HG02973 (cell line): ENCODE data around the gene FHAD1.

Experiments
- ATAC-seq: cut with Tn5 transposase; IDR thresholded peaks from one replicate; pipeline ENCODE4 v1.9.1; 2021; ENCODE audit warnings: moderate library complexity; ENCODE audit not compliant: unreplicated experiment

The FHAD1 gene

GRCh38 chr1:15245593-15246360 is 1.2 kb upstream of the FHAD1 start:
- no peak for ATAC-seq

DNA sequence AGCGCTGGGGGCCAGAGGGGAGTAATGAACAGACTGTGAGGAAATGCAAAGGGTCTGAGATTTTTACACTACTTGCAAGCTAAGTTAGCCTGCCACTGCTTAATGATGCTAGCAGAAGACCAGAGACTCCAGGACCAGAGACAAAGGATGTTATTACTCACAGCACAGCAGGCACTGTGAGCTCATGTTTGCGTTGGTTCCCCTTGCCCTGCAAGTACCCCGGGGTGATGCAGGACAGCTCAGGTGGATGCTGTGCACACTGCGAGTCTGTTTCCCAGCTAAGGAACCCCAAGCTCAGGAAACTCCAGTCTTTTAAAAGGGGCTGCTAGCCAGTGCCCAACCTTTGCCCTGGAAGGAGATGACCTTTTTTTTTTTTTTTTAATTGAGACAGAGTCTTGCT is 1.2 kb downstream of the FHAD1 start:
- ATAC-seq = no peak

DNA sequence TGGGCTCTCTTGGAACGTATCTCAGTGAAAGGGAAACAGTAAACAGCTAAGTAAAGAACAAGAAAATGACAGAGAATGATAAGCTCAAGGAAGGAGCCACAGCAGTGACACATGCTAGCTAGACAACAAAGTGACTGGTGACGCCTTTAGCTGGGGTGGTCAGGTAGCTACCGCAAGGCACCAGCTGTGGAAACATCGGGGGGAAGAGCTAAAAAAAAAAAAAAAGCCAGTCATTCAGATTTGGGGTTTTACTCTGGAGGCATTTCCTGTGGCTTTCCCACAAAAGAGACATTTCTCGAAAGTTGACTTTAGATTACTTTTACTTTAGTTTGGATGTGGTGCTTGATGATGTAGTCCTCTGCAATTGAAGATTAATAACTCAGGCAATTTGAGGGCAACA is 2.1 kb downstream of the FHAD1 start:
- ATAC-seq = peak; percentile 47

- ATAC-seq = no peak
Observed at GRCh38 chr1:15251857-15252835, 5.1 kb downstream of the FHAD1 start.

DNA sequence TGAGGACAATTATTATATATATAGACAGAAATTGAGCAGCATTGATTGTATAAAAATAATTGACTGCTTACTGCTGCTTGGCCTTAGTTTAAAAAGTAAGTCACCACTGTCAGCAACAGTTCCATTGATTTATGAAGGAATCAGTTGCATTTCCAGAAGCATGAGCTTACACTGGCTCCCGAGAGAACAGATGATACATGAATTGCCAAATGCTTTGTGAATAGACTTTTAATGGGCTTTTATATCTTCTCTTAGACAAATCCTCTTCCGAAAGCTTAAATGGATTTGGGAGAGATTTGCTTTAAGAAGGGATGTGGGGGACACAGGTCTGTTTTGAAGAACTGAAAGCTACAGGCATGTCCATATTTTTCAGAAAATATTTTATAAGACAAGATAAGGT is 7.5 kb downstream of the FHAD1 start:
- no peak for ATAC-seq

- no peak for ATAC-seq
Observed at GRCh38 chr1:15255582-15256149, 8.6 kb downstream of the FHAD1 start.

- no peak for ATAC-seq
Observed at GRCh38 chr1:15256584-15256983, 9.6 kb downstream of the FHAD1 start.

GRCh38 chr1:15257309-15257708 is 10.3 kb downstream of the FHAD1 start:
- no peak for ATAC-seq

DNA sequence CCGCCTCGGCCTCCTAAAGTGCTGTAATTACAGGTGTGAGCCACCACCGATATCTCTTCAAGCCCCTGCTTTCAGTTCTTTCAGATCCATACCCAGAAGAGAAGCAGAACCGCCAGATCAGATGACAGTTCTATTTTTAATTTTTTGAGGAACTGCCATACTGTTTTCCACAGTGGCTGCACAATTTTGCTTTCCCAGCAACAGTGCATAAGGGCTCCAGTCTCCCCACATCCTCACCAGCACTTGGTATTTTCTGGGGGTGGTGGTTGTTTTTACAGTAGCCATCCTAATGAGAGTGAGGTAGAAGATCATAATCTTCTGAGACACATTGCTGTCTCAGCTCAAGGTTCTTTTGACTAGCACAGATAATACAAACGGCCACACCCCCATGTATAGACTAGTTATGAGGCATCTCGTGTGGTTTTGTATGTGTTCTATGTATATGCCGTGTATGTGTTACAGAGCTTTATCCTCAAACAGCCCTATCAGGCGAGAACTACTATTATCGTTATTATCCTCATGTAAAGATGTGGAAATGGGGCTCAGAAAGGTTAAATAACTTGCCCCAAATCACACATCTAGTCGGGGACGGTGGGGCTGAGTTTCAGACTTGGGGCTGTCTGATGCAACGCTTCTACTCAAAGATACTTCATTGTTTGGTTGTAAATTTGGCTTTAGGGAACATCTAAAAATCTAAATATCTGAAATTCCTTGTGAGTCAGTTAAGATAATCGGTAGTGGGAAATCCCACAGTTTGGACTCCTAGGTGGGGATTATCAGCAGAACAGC is 12.0 kb downstream of the FHAD1 start:
- ATAC-seq = no peak

- no peak for ATAC-seq
Observed at GRCh38 chr1:15259622-15260007, 12.6 kb downstream of the FHAD1 start.

GRCh38 chr1:15260418-15261154 is 13.6 kb downstream of the FHAD1 start:
- no peak for ATAC-seq

DNA sequence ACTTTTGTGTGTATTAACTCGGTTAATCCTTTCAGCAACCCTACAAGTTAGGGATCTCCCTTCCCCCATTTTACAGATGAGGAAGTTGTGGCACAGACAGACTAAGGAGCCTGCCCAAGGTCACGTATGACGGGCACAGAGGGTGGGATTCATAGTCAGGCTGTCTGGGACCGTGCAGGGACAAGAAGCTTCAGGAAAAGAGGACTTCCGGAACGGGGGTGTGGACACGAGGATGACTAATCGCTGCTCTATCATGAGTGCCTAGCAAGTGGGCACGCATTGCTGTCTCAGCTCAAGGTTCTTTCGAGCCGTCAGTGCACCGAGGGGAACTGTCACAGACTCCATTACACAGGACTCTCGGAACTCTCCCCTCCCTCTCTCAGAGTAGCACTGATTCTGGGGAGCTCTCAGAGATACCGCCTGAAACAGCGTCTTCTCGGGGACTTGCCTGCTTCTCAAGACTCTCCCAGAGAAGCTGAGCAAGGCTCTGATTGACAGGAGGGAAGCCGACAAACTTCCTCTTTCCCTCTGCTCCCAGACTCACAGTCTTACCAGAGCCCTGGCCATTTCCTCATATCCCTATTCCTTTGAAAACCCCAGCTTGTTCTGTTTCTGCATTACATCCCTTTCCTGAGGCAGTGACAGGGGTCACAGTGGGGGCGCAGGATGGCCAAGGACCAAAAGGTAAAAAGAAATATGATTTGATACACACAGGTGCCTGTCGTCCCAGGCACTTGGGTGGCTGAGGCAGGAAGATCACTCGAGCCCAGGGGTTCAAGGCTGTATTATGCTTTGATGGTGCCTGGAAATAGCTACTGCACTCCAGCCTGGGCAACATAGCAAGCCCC is 14.4 kb downstream of the FHAD1 start:
- no peak for ATAC-seq

DNA sequence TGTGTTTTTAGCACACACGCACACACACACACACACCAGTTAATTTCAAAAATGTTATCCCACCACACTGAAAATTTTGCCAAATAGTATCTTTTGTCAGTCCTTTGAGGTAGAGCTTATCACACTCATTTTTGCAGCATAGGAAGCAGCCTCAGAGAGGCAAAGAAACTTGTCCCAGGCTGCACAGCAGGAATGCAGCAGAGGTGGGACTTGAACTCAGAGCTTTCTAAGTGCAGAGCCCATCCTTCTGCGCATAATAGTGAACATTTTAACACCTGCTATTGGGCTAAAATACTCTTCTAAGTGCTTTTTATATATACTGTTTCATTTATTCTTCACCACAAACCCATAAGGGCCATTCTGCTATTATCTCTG is 15.0 kb downstream of the FHAD1 start:
- no peak for ATAC-seq

- ATAC-seq = no peak
Observed at GRCh38 chr1:15262706-15263105, 15.7 kb downstream of the FHAD1 start.

GRCh38 chr1:15264769-15265168 is 17.7 kb downstream of the FHAD1 start:
- no peak for ATAC-seq

GRCh38 chr1:15271196-15271595 is 24.2 kb downstream of the FHAD1 start:
- ATAC-seq = no peak

DNA sequence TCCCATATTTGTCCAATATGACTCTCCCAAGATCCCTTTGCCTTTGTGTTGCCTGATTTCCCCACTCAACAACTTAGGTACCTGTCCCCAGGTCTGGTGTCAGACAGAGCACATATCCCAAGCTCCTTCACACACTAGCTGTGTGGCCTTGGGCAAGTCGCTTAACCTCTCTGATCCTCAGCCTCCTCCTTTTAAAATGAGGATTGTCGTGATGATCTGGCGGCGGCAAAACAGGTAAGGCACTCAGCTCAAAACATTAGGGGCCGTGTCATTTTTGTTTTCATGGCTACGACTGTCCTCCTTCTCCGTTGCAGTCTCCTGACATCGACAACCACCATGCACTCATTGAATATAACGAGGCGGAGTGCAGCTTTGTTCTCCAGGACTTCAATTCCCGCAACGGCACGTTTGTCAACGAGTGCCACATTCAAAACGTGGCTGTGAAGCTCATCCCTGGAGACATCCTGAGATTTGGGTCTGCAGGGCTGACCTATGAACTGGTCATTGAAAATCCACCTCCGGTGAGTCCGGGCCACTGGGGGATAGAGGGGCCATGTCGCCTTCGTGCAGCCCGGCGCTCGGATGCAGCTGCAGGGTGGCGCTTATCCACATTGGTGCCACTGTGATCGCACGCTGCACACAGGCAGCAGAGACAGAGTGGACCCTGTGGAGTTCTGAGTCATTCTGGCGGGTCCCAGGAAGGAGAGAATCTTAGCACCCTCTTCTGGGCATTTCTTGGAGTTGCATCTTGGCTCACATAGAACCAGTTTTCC is 25.2 kb downstream of the FHAD1 start:
- no peak for ATAC-seq

DNA sequence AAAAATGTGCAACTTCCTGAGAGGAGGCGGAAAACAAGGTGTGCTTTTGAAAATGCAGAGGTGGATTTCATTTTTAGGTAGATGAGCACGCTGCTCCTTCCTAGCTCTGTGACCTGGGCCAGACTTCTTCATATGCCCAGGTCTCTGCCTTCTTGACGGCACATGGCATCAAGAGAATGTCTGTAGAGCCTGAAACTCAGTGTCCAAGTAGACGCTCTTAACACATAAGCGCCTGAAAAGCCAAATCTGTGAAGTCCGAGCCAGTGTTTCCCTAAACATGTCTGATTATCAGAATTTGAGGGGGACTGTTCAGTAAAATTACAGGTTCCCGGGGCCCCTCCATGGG is 25.7 kb downstream of the FHAD1 start:
- no peak for ATAC-seq

- ATAC-seq = no peak
Observed at GRCh38 chr1:15273274-15273673, 26.3 kb downstream of the FHAD1 start.
